ENCODE data around the gene ISOC1.

ISOC1 gene

DNA sequence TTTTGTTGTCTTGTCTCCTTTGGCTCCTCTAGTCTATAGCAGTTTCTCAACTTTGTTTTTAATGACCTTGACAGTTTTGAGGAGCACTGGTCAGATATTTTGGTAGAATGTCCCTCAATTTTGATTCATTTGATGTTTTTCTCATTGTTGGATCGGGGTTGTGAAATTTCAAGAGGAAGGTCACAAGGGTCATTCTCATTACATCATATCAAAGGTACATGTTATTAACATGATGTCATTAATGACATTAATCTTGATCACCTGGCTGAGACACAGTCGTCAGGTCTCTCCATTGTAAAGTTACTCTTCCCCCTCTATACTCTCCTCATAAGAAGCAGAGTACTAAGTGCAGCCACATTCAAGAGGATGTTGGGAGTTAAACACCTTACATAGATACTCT lies 7.2 kb downstream of the ISOC1 start:
- H3K9me3 ChIP-seq, result no peaks in the 10 kb centered on the region
- TF ChIP-seq, protein P1, sequence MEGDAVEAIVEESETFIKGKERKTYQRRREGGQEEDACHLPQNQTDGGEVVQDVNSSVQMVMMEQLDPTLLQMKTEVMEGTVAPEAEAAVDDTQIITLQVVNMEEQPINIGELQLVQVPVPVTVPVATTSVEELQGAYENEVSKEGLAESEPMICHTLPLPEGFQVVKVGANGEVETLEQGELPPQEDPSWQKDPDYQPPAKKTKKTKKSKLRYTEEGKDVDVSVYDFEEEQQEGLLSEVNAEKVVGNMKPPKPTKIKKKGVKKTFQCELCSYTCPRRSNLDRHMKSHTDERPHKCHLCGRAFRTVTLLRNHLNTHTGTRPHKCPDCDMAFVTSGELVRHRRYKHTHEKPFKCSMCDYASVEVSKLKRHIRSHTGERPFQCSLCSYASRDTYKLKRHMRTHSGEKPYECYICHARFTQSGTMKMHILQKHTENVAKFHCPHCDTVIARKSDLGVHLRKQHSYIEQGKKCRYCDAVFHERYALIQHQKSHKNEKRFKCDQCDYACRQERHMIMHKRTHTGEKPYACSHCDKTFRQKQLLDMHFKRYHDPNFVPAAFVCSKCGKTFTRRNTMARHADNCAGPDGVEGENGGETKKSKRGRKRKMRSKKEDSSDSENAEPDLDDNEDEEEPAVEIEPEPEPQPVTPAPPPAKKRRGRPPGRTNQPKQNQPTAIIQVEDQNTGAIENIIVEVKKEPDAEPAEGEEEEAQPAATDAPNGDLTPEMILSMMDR (IDR thresholded peaks at IDR 0.05), result no peak
- no peak overlapping the region for H3K4me3 ChIP-seq (ENCODE audit: low read depth in 1 of 2, low read length in 1 of 2)
- no peaks in the 10 kb centered on the region for H3K36me3 ChIP-seq
- peaks cover 6 to 14% of the 10 kb centered on the region in 2 experiments for H3K4me1 ChIP-seq (ENCODE audit: control insufficient read depth in 1 of 2, insufficient read depth in 1 of 2, low read depth in 1 of 2, low read length in 1 of 2)
- no peaks in the 10 kb centered on the region for H3K27me3 ChIP-seq
- H3K27ac ChIP-seq, result no peak overlapping the region

DNA sequence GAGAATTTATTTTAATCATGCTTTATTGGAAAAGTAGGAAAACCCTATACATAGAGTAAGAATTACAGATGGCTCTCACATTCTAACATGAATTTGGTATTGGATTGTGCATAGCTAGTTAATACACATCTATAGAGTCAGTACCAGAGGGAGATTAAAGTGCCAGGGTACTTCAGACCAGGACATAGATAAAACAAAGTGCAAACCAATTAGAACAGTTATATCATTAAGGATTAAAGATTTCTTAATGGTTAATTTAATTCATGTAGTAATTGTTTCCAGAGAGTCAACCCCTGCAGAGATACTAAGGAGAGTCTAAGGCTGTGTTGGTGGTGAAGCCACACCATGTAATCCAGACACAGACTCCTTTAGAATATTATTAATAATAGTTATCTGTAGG lies 8.8 kb downstream of the ISOC1 start:
- TF ChIP-seq, protein P1 (IDR thresholded peaks at IDR 0.05), result no peak
- Histone ChIP-seq H3K9me3 (no peaks in the 10 kb centered on the region), H3K36me3 (no peaks in the 10 kb centered on the region), H3K4me1 (ENCODE audit: control insufficient read depth in 1 of 2, insufficient read depth in 1 of 2, low read depth in 1 of 2, low read length in 1 of 2) (peaks cover 6 to 9% of the 10 kb centered on the region in 2 experiments), H3K27me3 (no peaks in the 10 kb centered on the region), H3K27ac (no peak overlapping the region), H3K4me3 (ENCODE audit: low read depth in 1 of 2, low read length in 1 of 2) (no peak overlapping the region)

DNA sequence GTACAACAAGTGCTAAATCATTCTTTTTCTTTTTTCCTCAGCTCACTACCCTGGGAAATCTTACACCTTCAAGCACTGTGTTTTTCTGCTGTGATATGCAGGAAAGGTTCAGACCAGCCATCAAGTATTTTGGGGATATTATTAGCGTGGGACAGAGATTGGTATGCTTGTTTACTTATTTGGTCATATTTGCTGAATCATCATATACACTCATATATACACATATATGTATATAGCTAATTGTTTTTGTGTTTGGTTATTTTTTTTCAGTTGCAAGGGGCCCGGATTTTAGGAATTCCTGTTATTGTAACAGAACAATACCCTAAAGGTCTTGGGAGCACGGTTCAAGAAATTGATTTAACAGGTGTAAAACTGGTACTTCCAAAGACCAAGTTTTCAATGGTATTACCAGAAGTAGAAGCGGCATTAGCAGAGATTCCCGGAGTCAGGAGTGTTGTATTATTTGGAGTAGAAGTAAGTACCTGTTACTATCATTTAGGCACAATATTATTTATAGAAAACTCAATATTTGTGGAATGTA lies 10.4 kb downstream of the ISOC1 start:
- no peaks in the 10 kb centered on the region for H3K27me3 ChIP-seq
- no peaks in the 10 kb centered on the region for H3K9me3 ChIP-seq
- H3K36me3 ChIP-seq, result no peaks in the 10 kb centered on the region
- H3K27ac ChIP-seq, result no peak overlapping the region
- TF ChIP-seq, protein P1 (IDR thresholded peaks at IDR 0.05), result no peak
- H3K4me1 ChIP-seq (ENCODE audit: control insufficient read depth in 1 of 2, insufficient read depth in 1 of 2, low read depth in 1 of 2, low read length in 1 of 2), result no peaks in the 10 kb centered on the region
- H3K4me3 ChIP-seq (ENCODE audit: low read depth in 1 of 2, low read length in 1 of 2), result no peak overlapping the region

DNA sequence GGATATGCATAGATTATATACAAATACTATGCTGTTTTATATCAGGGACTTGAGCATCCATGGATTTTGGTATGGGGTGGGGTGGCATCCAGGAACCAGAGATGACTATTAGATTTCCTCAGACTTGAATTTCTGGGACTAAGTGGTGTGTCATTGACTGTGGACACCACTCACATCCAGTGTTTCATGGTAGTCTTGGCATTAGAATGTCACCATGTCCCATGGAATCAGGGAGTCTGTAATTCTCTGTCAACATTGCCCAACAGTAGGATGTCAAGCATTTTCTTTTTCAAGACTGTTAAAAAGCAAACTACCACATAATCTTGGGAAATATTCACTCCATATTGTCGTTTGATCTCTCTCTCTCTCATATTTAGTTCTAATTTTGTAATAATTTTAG lies 13.1 kb downstream of the ISOC1 start:
- H3K4me1 ChIP-seq (ENCODE audit: control insufficient read depth in 1 of 2, insufficient read depth in 1 of 2, low read depth in 1 of 2, low read length in 1 of 2), result no peaks in the 10 kb centered on the region
- TF ChIP-seq, protein P1 (IDR thresholded peaks at IDR 0.05), result no peak

DNA sequence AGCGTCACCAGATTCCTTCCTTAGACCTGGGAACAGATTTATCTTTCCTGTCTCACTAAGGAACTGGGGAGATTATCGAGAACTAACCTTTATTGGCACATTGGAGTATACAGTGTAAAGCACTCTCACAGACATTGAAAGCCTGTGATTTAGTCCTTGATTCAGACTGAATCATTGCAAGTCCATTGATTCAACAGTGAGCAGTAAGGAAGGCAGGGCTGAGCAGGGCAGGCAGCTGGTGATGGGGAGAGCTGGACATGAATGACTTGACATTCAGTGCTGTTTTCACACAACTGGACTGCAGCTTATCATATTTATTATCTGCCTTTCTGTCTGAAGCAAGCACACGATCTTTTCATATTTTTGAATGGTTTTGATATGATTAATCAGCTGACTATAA lies 16.2 kb downstream of the ISOC1 start:
- Histone ChIP-seq H3K4me3 (ENCODE audit: low read depth in 1 of 2, low read length in 1 of 2) (no peak overlapping the region), H3K27me3 (no peaks in the 10 kb centered on the region), H3K4me1 (ENCODE audit: control insufficient read depth in 1 of 2, insufficient read depth in 1 of 2, low read depth in 1 of 2, low read length in 1 of 2) (no peaks in the 10 kb centered on the region), H3K27ac (no peak overlapping the region), H3K9me3 (no peaks in the 10 kb centered on the region), H3K36me3 (peaks cover 5% of the 10 kb centered on the region)
- TF ChIP-seq, protein P1 (IDR thresholded peaks at IDR 0.05), result no peak

More for the DNA sequence above, 13.1 kb downstream of the ISOC1 start:
- Histone ChIP-seq H3K9me3 (no peaks in the 10 kb centered on the region), H3K27ac (no peak overlapping the region), H3K27me3 (no peaks in the 10 kb centered on the region), H3K36me3 (peaks cover 5% of the 10 kb centered on the region), H3K4me3 (ENCODE audit: low read depth in 1 of 2, low read length in 1 of 2) (no peak overlapping the region)

DNA sequence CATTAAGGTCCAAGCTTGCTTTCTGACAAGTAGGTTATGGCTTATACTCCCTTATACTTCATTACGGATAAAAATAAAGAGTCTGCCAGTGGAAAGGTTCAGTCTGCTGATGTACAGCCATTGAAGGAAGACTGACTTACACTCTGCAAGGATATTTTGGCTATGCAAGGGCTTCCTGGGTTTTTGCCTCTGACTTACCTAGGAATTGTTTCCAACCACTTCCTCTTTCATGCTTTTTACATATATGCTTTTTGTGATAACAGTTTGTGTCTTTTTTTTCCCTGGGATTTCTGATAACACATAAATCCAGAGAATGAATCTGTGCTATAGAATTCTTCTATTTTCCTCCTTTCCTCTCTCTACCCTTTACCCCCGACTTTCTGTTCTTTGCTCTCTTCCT lies 16.8 kb downstream of the ISOC1 start:
- no peaks in the 10 kb centered on the region for H3K9me3 ChIP-seq
- H3K4me3 ChIP-seq (ENCODE audit: low read depth in 1 of 2, low read length in 1 of 2), result no peak overlapping the region
- H3K27ac ChIP-seq, result no peak overlapping the region
- H3K36me3 ChIP-seq, result peaks cover 5% of the 10 kb centered on the region
- TF ChIP-seq, protein P1 (IDR thresholded peaks at IDR 0.05), result no peak
- H3K27me3 ChIP-seq, result no peaks in the 10 kb centered on the region
- no peaks in the 10 kb centered on the region for H3K4me1 ChIP-seq (ENCODE audit: control insufficient read depth in 1 of 2, insufficient read depth in 1 of 2, low read depth in 1 of 2, low read length in 1 of 2)

All from neutrophil (primary cell).